Neutrophil (primary cell): ENCODE data around the gene ART1.

Source experiments
- H3K27ac ChIP-seq: fragments of 200-600 bp; sonication (generic); 2 replicates; pipeline ENCODE4 v1.5.1; 2016; ENCODE audit warnings: mild to moderate bottlenecking, moderate library complexity
- H3K27me3 ChIP-seq: fragments of 200-600 bp; sonication (generic); 2 replicates; pipeline ENCODE4 v1.6.0; 2016; ENCODE audit warnings: mild to moderate bottlenecking
- H3K36me3 ChIP-seq: fragments of 200-600 bp; sonication (generic); 2 replicates; pipeline ENCODE4 v1.5.1; 2017
- H3K4me1 ChIP-seq, 2 experiments: fragments of 200-600 bp in 1 of 2; sonication (generic) in 1 of 2; 1 replicate in 1 of 2; 2 replicates in 1 of 2; pipeline versions ENCODE4 v1.5.1 to v1.6.1; 2013 to 2016; ENCODE audit warnings: low read depth in 1 of 2, low read length in 1 of 2, mild to moderate bottlenecking in 1 of 2, moderate library complexity in 1 of 2; ENCODE audit not compliant: control insufficient read depth in 1 of 2, insufficient read depth in 1 of 2
- H3K4me3 ChIP-seq, 2 experiments: fragments of 200-600 bp in 1 of 2; sonication (generic) in 1 of 2; 1 replicate in 1 of 2; 2 replicates in 1 of 2; pipeline ENCODE4 v1.5.1; 2013 to 2016; ENCODE audit warnings: low read depth in 1 of 2, low read length in 1 of 2, mild to moderate bottlenecking in 1 of 2, moderate library complexity in 1 of 2
- H3K9me3 ChIP-seq: fragments of 200-600 bp; sonication (generic); 2 replicates; pipeline ENCODE4 v1.5.1; 2016
- CTCF ChIP-seq: fragments of 200-600 bp; sonication (generic); IDR thresholded peaks from 2 replicates; pipeline ENCODE4 v1.5.1; 2016; ENCODE audit warnings: antibody characterized with exemption

Gene ART1

GRCh38 chr11:3679077-3679476 is 34.1 kb downstream of the ART1 start:
- Histone ChIP-seq H3K36me3 (peaks cover 100% of the 10 kb centered on the region), H3K9me3 (no peaks in the 10 kb centered on the region), H3K27ac (no peak overlapping the region), H3K4me1 (no peaks in the 10 kb centered on the region), H3K27me3 (no peaks in the 10 kb centered on the region), H3K4me3 (no peak overlapping the region)
- TF ChIP-seq CTCF: no peak

GRCh38 chr11:3683039-3683438 is 38.1 kb downstream of the ART1 start:
- Histone ChIP-seq H3K27ac (no peak overlapping the region), H3K36me3 (peaks cover 98% of the 10 kb centered on the region), H3K4me3 (no peak overlapping the region), H3K9me3 (no peaks in the 10 kb centered on the region), H3K27me3 (no peaks in the 10 kb centered on the region), H3K4me1 (no peaks in the 10 kb centered on the region)
- no peak for TF ChIP-seq CTCF

- no peaks in the 10 kb centered on the region for H3K4me1 ChIP-seq
- H3K36me3 ChIP-seq: peaks cover 98% of the 10 kb centered on the region
- no peak overlapping the region for H3K4me3 ChIP-seq
- no peaks in the 10 kb centered on the region for H3K27me3 ChIP-seq
- H3K27ac ChIP-seq: no peak overlapping the region
- TF ChIP-seq CTCF: no peak
- no peaks in the 10 kb centered on the region for H3K9me3 ChIP-seq
These were observed 39.3 kb downstream of the ART1 start for GRCh38 chr11:3684129-3684818.

- no peaks in the 10 kb centered on the region for H3K9me3 ChIP-seq
- peaks cover 97% of the 10 kb centered on the region for H3K36me3 ChIP-seq
- TF ChIP-seq CTCF: no peak
- no peak overlapping the region for H3K27ac ChIP-seq
- H3K4me1 ChIP-seq: no peaks in the 10 kb centered on the region
- H3K27me3 ChIP-seq: no peaks in the 10 kb centered on the region
- no peak overlapping the region for H3K4me3 ChIP-seq
These were observed 39.9 kb downstream of the ART1 start for GRCh38 chr11:3684819-3685172.

GRCh38 chr11:3685923-3686322 is 41.0 kb downstream of the ART1 start:
- peaks cover 97% of the 10 kb centered on the region for H3K36me3 ChIP-seq

More at GRCh38 chr11:3685923-3686322, 41.0 kb downstream of the ART1 start:
- no peaks in the 10 kb centered on the region for H3K9me3 ChIP-seq
- H3K27me3 ChIP-seq: no peaks in the 10 kb centered on the region
- H3K27ac ChIP-seq: no peak overlapping the region
- no peaks in the 10 kb centered on the region for H3K4me1 ChIP-seq
- H3K4me3 ChIP-seq: no peak overlapping the region
- TF ChIP-seq CTCF: no peak
